Stimulated activated CD8-positive, alpha-beta memory T cell treated with anti-CD3 and anti-CD28 coated beads, Interleukin-7, amount 100 ng/mL, for 48 hours (primary cell): Measurements from ENCODE around the gene TMEM125.

Experiments
- DNase-seq, 2 donors: peaks; one replicate each; pipeline ENCODE4 v3.0.0-alpha.2; 2020; ENCODE audit warnings: low read depth in 1 of 2; ENCODE audit errors: extremely low read depth in 1 of 2

The TMEM125 gene

GRCh38 chr1:43246466-43247213, 23.1 kb upstream of the TMEM125 start:
- DNase-seq, result no peak

DNA sequence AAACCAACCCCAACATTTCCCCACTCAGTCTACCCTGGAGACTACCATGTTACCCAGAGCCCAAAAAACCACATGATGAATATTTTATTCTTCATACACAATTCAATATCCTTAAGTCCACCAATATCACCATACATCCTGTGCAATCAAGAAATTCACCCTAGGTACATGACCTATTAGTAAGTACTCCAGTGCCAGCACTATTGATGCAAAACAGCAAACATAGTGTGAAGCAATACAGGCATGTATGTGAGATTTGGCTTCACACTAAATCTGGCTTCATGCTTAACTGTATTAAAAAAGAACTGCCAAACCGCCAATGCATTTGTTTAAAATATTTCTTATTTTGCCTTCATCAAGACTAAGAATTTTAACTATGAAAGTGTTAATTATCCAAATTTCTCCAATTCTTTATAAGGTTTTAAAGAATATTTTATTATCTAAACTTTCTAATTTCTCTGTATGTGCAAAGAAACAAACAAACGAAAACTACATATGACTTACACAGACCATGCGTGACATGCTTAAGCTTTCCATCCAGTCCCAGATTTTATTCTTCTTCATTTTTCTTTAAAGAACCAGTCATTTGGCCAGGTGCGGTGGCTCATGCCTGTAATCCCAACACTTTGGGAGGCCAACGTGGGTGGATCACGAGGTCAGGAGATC, 22.4 kb upstream of the TMEM125 start:
- DNase-seq, result no peak

DNA sequence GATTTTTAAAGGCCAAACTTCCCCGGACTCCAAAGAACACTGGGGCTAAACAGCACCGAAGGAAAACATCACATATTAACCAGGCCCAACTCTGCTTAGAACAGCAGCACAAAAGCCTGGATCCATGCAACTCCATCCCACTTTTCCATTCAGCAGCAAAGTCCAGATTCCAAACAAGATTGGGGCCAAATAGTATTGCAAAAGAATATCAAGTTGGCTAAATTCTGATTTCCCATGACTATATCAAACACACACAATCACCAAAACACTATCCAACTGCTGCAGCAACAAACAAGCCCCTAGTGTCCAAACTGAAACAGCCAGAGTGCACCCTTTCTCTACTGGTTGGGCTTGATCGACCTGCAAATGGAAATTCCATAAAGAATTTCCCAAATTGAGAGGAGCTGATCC, 19.4 kb upstream of the TMEM125 start:
- no peak for DNase-seq

- no peak for DNase-seq
Observed at GRCh38 chr1:43251024-43251423, 18.8 kb upstream of the TMEM125 start.

DNA sequence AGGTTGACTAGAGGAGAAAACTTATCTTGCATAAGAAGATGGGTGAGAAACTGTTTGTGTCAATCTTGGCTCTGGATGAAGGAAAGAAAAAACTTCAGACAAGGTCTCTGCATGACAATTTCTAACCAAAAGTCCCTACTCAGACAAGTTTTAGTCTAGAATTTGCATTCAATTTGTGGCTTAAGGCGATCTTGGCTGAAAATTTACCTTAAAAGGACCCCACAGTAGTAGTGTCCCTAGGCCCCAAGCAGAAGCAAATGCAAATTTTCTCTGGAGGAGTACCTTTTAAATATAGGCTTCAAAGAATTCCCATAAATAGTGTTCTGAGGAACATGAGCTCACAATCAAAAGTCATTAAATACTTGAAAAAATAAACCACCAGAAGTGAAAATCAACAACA, 17.6 kb upstream of the TMEM125 start:
- no peak for DNase-seq

DNA sequence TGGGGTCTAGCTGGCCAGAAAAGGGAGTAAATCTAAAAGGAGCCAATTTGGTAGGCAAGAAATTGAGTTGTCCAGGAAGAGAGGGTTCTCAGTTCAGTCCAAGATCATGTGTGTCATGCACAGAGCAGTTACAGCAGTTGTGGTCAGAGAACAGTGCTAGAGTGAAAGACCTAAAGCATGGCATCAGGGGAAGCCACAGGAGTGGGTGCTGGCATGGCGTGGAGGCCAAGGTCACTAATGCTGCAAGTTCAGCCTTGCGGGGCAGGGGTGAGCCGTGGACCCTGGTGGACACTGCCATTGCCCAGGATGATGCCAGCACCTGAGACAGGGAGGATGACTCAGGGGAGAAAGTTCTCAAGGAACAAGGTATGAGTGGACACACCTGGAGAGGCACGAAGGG, 16.6 kb upstream of the TMEM125 start:
- DNase-seq, result no peak

DNA sequence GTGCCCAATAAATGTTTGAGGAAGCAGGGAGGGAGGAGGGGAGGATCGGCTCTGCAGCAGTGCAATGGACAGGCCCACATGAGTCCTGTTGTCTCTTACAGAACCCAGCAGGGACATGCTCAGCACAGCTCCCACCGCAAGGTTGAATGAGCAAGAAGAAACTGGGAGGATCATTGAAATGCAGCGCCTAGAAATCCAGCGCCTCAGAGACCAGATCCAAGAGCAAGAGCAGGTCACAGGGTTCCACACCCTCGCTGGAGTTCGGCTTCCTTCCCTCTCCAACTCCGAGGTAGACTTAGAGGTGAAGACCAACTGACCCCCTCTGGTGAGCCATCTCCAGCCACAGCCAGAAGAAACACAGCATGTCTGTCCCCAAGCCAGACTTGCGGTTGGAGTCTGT, 15.9 kb upstream of the TMEM125 start:
- no peak for DNase-seq

DNA sequence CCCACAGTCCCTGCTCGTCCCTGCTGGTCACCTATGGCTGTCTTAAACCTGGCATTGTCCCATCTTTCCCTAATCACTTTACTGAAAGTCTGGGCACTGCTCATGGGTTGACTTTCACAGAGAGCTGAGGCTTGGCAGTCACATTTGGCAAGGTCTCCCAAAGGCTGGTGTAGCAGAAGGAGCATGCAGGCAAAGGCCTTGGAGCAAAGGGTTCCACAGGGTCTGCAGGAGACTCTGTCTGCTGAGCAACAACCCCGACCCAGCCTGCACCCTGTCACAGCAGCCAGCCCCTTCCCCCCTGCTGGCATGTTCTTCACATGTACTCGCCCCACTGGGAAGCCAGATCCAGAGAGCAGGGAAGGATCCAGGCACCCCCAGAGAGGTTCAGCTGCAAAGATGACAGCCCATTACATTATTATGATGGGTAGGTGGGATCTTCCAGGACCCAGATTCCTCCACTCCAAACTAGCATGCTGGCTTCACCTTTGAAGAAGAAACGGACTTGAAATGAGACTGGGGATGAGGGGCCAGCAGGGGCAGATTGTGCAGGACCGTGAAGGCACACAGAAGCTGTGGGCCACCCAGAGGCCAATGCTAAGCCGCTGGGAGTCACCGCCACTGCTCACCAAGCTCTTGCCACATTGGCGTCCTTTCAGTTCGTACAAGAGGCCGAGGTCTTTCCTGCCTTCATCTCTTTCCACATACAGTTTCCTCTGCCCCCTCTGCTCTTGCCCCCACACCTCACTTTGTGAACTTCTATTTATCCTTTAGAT, 14.2 kb upstream of the TMEM125 start:
- no peak for DNase-seq

- DNase-seq, result no peak
Observed at GRCh38 chr1:43256675-43257570, 12.9 kb upstream of the TMEM125 start.

GRCh38 chr1:43258370-43258769, 11.4 kb upstream of the TMEM125 start:
- DNase-seq, result no peak

DNA sequence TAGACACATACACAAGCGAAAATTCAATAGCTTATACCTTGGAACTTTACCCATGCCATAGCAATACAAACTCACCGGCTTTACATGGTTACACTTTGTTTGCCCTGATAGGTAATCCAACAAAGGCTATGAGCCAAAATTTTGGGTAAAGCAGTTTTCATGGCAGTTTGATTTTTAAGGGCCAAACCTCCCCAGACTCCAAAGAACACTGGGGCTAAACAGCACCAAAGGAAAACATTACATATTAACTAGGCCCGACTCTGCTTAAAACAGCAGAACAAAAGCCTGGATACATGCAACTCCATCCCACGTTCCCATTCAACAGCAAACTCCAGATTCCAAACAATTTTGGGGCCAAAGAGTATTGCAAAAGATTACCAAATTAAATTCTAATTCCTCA, 4.4 kb upstream of the TMEM125 start:
- DNase-seq, result no peak

GRCh38 chr1:43266881-43267280, 2.9 kb upstream of the TMEM125 start:
- no peak for DNase-seq

DNA sequence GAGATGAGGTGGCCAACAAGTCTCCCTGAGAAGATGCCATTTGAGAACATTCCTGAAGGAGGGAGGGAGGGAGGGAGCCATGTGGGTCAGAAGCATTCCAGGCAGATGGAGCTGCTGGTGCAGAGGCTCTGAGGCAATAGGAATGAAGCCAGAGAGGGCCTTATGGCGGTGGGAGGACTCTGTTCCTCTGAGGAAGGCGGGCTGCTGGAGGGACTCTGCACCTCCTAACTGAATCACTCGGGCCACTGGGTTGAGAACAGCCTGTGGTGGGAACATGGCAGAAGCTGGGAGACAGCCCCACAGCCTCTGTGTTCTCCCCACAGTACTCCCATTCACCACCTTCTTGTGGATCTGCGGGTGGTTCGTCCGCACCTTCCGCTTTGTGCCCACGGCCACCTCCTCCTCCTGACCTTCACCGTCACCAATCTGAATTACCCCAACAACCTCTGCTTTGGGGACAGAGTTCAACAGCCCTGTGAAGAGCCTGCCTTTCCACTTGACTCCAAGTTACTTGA, 2.4 kb upstream of the TMEM125 start:
- no peak for DNase-seq

- DNase-seq, result no peak
Observed at GRCh38 chr1:43267818-43268425, 1.9 kb upstream of the TMEM125 start.

- DNase-seq, result no peak
Observed at GRCh38 chr1:43270421-43271095, 775 bp downstream of the TMEM125 start.

DNA sequence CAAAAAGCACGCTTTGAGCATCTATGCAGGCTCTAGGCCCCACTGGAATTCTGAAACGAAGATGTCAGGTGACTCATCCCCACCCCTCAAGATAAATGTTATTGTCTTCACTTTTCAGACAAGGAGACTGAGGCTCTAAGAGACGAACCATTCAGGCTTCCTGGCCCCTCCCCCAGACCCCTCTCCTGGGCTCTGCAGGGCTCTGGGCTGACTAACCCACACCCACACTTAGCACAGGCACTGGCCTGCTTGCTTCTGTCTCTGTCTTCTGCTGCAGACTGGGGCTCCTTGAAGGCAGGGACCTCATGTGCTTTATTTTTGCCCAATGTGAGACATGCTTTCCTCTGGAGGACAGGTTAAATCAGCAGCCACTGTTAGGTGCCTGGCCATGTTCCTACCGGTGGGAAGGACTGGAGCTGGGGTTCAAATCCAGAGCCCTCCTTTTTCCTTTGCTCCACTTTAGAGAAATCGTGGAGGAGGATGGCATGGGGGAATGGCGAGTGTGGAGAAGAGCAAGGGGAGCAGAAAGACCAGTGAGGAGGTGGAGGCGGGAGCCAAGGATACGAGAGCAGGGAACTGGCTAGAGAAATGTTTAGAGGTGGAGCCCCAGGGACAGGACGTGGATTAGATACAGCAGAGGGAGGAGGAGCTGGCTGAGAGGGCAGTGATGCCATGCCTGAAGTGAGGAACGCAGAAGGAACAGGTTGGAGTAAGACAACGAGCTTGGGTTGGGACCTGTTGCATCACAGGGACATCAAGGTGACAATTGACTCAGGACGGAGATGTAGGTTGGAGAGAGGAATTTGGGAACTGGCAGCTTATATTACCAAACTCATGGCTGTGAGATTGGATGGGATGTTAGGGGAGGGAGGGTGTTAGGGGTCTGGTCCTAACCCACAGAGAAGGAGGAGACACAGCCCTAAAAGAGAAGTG, 1.7 kb downstream of the TMEM125 start:
- no peak for DNase-seq

- DNase-seq, result no peak
Observed at GRCh38 chr1:43272161-43272560, 2.4 kb downstream of the TMEM125 start.
